Activated CD4-positive, alpha-beta T cell treated with anti-CD3 and anti-CD28 coated beads for 48 hours (primary cell): ENCODE measurements around the gene ATP13A1.

Experiments
- DNase-seq: peaks from one replicate; pipeline ENCODE4 v3.0.0-alpha.2; 2020

The ATP13A1 gene

GRCh38 chr19:19642506-19643157, 20.8 kb downstream of the ATP13A1 start:
- DNase-seq, result peak; percentile 57

GRCh38 chr19:19637523-19638251, 25.8 kb downstream of the ATP13A1 start:
- peak; percentile 34 for DNase-seq

DNA sequence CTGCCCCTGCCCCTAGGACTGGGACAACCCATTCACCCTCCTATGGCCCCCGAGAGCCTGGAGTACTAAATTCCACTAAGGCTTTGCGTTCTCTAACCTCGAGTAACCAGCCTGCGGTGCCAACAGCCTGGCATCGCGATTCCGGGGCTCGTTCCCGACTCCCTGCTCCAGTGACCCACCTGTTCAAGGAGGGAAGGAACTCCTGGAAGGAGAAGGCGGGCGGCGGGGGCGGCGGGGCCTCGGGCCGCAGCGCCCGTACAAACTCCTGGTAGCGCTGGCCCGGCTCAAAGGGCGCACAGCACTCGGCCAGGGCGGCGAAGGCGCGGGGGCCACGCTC, 26.3 kb downstream of the ATP13A1 start:
- DNase-seq, result no peak

GRCh38 chr19:19636573-19637185, 26.8 kb downstream of the ATP13A1 start:
- no peak for DNase-seq

DNA sequence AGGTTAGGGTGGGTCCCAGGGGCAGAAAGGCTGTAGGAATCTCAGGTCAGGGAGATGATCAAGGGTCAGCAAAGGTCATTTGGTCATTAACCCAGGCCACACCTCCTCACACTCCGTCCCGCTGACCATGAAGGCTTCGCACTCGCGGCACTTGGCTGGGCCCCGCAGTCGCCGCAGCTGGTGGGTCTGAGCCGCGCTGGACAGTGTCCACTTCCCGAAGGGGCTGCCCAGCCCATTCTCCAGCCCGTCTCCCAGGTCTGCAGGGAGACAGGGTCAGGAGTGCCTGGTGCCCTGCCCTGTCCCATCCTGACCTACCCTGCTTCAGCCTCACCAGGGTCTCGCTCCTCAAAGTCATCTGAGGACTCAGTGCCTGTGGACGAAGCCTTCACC, 28.2 kb downstream of the ATP13A1 start:
- DNase-seq, result no peak

DNA sequence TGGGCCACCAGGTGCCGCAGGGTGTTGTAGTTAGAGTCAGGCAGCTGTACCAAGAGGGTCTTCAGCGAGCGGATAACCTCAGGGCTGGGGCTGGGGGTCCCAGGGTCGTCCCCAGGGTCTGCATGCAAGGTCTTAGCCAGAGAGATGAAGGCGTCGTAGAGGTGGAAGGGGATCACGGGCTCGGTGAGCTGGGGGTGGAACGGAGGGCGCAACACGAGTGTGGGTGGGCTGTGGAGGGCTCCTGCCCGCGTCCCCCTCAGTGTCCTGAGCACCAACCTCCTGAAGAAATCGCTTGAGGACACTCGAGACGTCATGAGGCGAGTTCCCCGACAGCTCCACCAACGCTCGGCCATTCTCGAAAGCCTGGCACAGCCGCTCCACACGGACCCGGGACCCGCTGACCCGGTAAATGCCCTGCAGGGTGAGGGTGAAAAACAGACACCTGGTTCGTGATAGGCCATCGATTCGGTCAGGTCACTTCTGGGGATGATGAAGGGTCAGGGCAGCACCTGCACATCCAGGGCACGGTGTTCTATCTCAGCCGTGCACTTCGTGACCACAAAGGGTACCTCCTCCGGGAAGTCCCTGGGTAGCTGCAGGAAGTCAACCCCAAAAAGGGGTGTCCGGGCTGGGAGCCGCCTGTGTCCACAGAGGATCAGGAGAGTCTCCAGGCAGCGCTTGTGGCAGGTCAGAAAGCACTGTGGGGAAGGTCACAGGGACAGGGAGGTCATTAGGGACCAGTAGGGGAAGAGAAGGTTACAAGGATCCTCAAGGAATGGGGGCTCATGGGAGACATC, 28.8 kb downstream of the ATP13A1 start:
- no peak for DNase-seq

DNA sequence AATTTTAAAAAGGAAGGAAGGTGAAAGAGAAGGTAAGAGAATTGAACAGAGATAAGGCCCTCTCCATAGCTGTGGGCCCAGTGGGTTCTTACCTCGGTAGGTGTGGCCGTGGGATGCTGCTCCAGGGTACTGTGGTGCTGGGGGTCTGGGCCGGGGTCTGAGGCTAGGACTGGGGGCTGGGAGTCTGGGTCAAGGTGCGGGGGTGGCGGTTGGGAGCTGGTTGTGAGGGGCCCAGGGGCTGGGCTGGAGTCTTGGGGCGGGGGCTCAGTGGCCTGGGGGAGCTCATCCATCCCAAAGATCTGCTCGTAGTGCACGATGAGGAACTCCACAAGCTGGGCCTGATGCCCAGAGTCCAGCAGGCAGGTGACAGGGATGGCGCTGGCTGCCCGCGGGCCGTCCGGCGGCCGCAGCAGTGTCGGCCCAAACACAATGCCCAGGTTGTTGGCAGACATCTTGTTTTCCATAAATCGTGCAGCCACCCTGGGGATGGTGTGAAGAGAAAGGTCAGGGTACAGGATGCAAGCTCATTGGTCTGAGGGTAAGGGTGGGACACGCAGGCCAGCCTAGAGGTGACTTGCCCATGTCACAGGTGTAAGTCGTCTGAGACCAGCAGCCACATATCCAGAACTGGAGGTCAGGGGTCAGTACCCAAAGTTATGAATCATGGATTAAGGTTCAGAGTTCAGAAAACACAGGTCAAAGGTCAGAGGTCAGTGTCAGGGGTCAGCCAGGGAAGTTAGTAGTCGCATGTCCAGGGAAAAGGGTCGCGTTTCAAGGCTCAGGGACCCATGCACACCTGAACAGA, 29.6 kb downstream of the ATP13A1 start:
- no peak for DNase-seq

DNA sequence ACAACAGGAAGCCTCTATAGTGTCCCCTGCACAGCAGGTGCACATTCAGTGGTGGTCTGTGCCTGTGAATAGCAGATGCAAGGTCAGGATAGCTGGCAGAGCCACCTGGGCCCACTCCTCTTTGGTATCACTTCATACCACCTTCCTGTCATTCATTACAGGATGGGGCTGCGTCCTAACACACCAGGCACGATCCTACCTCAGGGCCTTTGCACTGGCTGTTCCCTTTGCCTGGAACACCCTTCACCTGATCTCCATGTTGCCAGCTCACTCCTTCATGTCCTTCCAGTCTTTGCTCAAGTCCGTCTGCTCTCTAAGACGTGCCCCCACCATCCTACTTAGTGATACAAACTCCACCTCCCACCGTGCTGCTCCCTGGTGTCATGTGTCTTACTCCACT, 30.8 kb downstream of the ATP13A1 start:
- no peak for DNase-seq

DNA sequence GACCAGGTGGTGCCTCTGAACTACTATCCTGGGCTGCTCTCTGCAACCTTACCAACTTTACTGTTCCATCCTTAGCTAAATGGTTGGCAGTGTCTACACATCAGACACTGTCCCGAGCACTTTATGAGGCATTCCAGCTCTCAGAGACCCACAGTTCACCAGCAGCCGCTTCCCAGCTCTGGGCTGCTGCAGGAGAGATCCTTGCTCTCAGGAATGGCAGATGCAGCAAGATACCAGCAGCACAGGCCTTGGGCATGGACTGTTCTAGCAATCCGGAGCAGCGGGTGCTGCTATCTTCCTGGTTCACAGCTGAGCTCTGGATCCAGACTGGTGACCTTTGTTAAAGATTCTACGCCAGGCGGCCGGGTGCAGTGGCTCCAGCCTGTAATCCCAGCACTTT, 32.1 kb downstream of the ATP13A1 start:
- DNase-seq, result no peak

DNA sequence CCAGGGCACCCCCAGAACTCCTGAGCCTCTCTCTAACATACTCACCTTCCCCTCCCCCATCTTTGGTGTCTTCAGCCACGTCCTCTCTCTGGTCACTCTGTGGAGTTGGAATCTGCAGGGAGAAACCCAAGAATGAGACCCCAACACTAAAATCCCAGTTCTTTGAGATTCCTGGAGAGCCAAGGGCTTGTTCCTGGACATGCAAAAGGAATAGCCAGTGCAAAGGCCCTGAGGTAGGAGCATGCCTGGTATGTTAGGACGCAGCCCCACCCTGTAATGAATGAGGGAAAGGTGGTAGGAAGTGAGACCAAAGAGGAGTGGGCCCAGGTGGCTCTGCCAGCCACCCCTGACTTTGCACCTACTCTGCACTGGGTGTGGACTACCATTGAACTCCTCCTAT, 33.0 kb downstream of the ATP13A1 start:
- no peak for DNase-seq

DNA sequence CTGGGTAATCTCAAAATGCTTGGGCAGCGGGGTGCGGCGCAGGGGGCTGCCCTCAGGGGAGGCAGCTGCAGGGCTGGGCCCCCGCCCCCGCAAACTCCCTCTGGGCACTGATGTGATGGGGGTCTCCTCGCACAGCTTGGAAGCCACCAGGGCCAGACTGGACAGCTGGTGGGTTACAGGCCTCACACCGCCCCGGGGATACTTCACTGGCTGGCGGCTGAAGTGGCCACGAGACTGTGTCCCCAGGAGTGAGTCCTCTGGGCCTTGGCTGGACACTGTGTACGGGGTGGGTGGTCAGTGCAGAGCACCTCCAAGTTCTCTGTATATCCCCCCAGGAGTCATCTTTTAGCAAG, 33.4 kb downstream of the ATP13A1 start:
- DNase-seq, result no peak

DNA sequence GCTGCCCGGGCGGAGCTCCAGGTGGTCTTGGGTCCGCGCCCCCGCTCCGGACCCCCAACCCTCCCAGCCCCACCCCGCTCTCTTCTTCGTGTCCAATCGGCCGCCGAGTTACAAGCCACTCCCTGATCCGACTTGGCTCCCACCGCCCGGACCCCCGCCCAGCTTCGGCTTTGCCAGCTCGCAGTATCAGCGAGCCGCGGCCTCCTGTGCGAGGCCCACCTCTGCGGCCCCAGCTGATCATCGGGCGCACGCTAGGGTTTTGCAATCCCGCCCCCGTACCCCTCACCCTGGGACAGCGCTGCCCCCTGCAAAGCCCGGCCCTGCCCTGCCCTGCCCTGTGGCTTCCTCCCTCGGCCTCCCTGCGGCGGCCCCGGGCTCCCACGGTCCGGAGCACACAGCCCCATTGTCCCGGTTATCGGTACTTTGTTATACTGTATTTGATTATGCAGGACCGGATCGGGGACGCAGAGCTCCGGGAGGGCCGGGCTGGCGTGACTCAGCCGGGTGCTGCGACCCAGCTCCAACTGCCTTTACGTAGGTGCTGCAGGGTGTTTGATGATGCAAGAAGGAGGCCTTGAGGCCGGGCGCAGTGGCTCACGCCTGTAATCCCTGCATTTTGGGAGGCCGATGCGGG, 34.9 kb downstream of the ATP13A1 start:
- peak; percentile 66 for DNase-seq

- peak; percentile 68 for DNase-seq
These were observed 35.6 kb downstream of the ATP13A1 start, which contains the start of gene LPAR2 for GRCh38 chr19:19627621-19628500. Gene LPAR2, minus strand, starts transcription at chr19:19628220. Its CDS starts 945 bp downstream, at chr19:19627275.

- DNase-seq, result no peak
These were observed 36.7 kb downstream of the ATP13A1 start for GRCh38 chr19:19626516-19627472.

GRCh38 chr19:19624032-19624570, 39.4 kb downstream of the ATP13A1 start:
- no peak for DNase-seq

GRCh38 chr19:19623383-19623782, 40.1 kb downstream of the ATP13A1 start:
- DNase-seq, result no peak

DNA sequence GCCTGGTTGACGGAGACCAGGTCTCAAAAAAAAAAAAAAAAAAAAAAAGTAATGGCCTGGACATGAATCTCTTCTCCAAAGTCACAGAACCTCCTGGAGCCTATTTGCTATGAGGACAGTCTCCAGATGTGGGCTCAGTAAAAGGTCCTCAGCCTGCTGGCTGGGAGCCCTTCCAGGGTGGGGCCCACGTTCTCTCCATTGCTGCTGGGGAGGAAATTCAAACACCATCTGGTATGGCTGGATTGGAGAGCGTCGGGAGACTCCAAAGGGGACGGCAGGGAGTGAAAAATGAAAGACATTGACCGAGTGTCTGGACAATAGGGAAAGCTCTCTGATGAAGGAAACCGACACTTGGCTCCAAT, 43.6 kb downstream of the ATP13A1 start:
- DNase-seq, result no peak

- no peak for DNase-seq
These were observed 44.2 kb downstream of the ATP13A1 start for GRCh38 chr19:19619181-19619848.
